H9 (cell line): ENCODE measurements around the gene CDADC1. TPM values are rescaled to one million over a fixed set of nuclear protein-coding genes. Genes with fewer than 3 reads are reported as not detected.

Experiments
- DNase-seq: peaks from one replicate; pipeline ENCODE4 v3.0.0-alpha.2; 2017
- H2AFZ ChIP-seq: one replicate; pipeline ENCODE4 v1.6.1; 2013; ENCODE audit warnings: mild to moderate bottlenecking, low read length, control low read depth, moderate library complexity
- H2AK5ac ChIP-seq: 2 replicates; pipeline ENCODE4 v1.6.1; 2013; ENCODE audit warnings: low read length, control low read depth, mixed read lengths; ENCODE audit not compliant: insufficient read length
- H2BK120ac ChIP-seq: one replicate; pipeline ENCODE4 v1.6.1; 2013; ENCODE audit warnings: low read depth, mild to moderate bottlenecking, low read length, control low read depth, inconsistent platforms; ENCODE audit not compliant: poor library complexity, severe bottlenecking
- H2BK12ac ChIP-seq: 2 replicates; pipeline ENCODE4 v1.6.1; 2013; ENCODE audit warnings: low read length, control low read depth, mixed read lengths, low read depth; ENCODE audit not compliant: insufficient read length
- H2BK15ac ChIP-seq: 2 replicates; pipeline ENCODE4 v1.6.1; 2013; ENCODE audit warnings: low read depth, low read length, control low read depth
- H2BK20ac ChIP-seq: one replicate; pipeline ENCODE4 v1.6.1; 2013; ENCODE audit warnings: low read depth, mild to moderate bottlenecking, low read length, control low read depth, inconsistent platforms; ENCODE audit not compliant: poor library complexity, severe bottlenecking
- H2BK5ac ChIP-seq: 2 replicates; pipeline ENCODE4 v1.6.1; 2013; ENCODE audit warnings: low read length, control low read depth, mixed read lengths; ENCODE audit not compliant: insufficient read length
- H3K14ac ChIP-seq: 2 replicates; pipeline ENCODE4 v1.6.1; 2013; ENCODE audit warnings: low read length, control low read depth; ENCODE audit not compliant: insufficient read depth
- H3K18ac ChIP-seq: 2 replicates; pipeline ENCODE4 v1.6.1; 2013; ENCODE audit warnings: low read depth, mild to moderate bottlenecking, mixed read lengths, low read length, control low read depth; ENCODE audit not compliant: insufficient read length
- H3K23ac ChIP-seq: 2 replicates; pipeline ENCODE4 v1.6.1; 2013; ENCODE audit warnings: low read length, control low read depth, mixed read lengths, low read depth; ENCODE audit not compliant: insufficient read length
- H3K23me2 ChIP-seq: 2 replicates; pipeline ENCODE4 v1.6.1; 2013; ENCODE audit warnings: low read depth, mild to moderate bottlenecking, mixed read lengths, low read length, control low read depth; ENCODE audit not compliant: insufficient read length, poor library complexity, severe bottlenecking
- H3K27ac ChIP-seq: 2 replicates; pipeline ENCODE4 v1.5.1; 2013; ENCODE audit warnings: low read length, control low read depth, mixed read lengths, low read depth; ENCODE audit not compliant: insufficient read length
- H3K27me3 ChIP-seq: 2 replicates; pipeline ENCODE4 v1.6.1; 2013; ENCODE audit warnings: low read length, control low read depth, inconsistent platforms; ENCODE audit not compliant: insufficient read depth
- H3K4ac ChIP-seq: 2 replicates; pipeline ENCODE4 v1.6.1; 2013; ENCODE audit warnings: low read depth, mild to moderate bottlenecking, control low read depth, inconsistent platforms, low read length, moderate library complexity
- H3K4me1 ChIP-seq: 2 replicates; pipeline ENCODE4 v1.6.1; 2013; ENCODE audit warnings: low read length, control low read depth, inconsistent platforms; ENCODE audit not compliant: insufficient read depth
- H3K4me2 ChIP-seq: 2 replicates; pipeline ENCODE4 v1.6.1; 2013; ENCODE audit warnings: low read length, control low read depth, mixed read lengths; ENCODE audit not compliant: insufficient read length, insufficient read depth
- H3K56ac ChIP-seq: 2 replicates; pipeline ENCODE4 v1.6.1; 2013; ENCODE audit warnings: low read depth, mild to moderate bottlenecking, mixed read lengths, low read length, control low read depth; ENCODE audit not compliant: insufficient read length
- H3K79me1 ChIP-seq: 2 replicates; pipeline ENCODE4 v1.6.1; 2013; ENCODE audit warnings: low read depth, mild to moderate bottlenecking, moderate library complexity, low read length, control low read depth, inconsistent platforms; ENCODE audit not compliant: insufficient read depth, poor library complexity, severe bottlenecking
- H3K79me2 ChIP-seq: 2 replicates; pipeline ENCODE4 v1.6.1; 2013; ENCODE audit warnings: low read length, control low read depth, inconsistent platforms; ENCODE audit not compliant: insufficient read depth
- H3K9ac ChIP-seq: 2 replicates; pipeline ENCODE4 v1.6.1; 2013; ENCODE audit warnings: low read length, control low read depth, mixed read lengths; ENCODE audit not compliant: insufficient read length; ENCODE audit errors: extremely low read depth
- H3K9me3 ChIP-seq: one replicate; pipeline ENCODE4 v1.6.1; 2013; ENCODE audit warnings: low read depth, low read length, inconsistent platforms; ENCODE audit not compliant: control insufficient read depth
- H3T11ph ChIP-seq: one replicate; pipeline ENCODE4 v1.6.1; 2013; ENCODE audit warnings: mild to moderate bottlenecking, low read length, control low read depth, inconsistent platforms
- H4K20me1 ChIP-seq: one replicate; pipeline ENCODE4 v1.6.1; 2013; ENCODE audit not compliant: control insufficient read depth, insufficient read length, insufficient read depth
- H4K5ac ChIP-seq: 2 replicates; pipeline ENCODE4 v1.6.1; 2013; ENCODE audit warnings: low read depth, mild to moderate bottlenecking, mixed read lengths, low read length, control low read depth; ENCODE audit not compliant: insufficient read length
- H4K8ac ChIP-seq: replicated peaks from 2 replicates; pipeline ENCODE4 v1.6.1; 2013; ENCODE audit warnings: low read length, control low read depth, mixed read lengths, low read depth; ENCODE audit not compliant: insufficient read length
- H4K91ac ChIP-seq: 2 replicates; pipeline ENCODE4 v1.6.1; 2013; ENCODE audit warnings: low read depth, mild to moderate bottlenecking, moderate library complexity, mixed read lengths, low read length, control low read depth; ENCODE audit not compliant: insufficient read length
- H3K27ac Mint-ChIP-seq, 3 experiments: 2 replicates in 2 of 3; 3 replicates in 1 of 3; pipeline ENCODE4 v1.8.0; 2020 to 2021; ENCODE audit warnings: mixed read lengths in 3 of 3, mild to moderate bottlenecking in 1 of 3, moderate library complexity in 1 of 3
- H3K27me3 Mint-ChIP-seq: 2 replicates; pipeline ENCODE4 v1.8.0; 2021; ENCODE audit warnings: low read depth, mild to moderate bottlenecking, moderate library complexity, mixed read lengths
- H3K36me3 Mint-ChIP-seq, 3 experiments: 2 replicates in 2 of 3; 3 replicates in 1 of 3; pipeline ENCODE4 v1.8.0; 2020 to 2021; ENCODE audit warnings: low read depth in 3 of 3, mixed read lengths in 3 of 3; ENCODE audit not compliant: insufficient read depth in 1 of 3
- H3K4me1 Mint-ChIP-seq, 2 experiments: 2 replicates each; pipeline ENCODE4 v1.8.0; 2020; ENCODE audit warnings: mixed read lengths in 2 of 2
- H3K4me3 Mint-ChIP-seq, 2 experiments: 2 replicates in 1 of 2; 3 replicates in 1 of 2; pipeline ENCODE4 v1.8.0; 2020 to 2021; ENCODE audit warnings: mild to moderate bottlenecking in 2 of 2, mixed read lengths in 2 of 2, moderate library complexity in 1 of 2
- H3K9me3 Mint-ChIP-seq, 2 experiments: 2 replicates in 1 of 2; 3 replicates in 1 of 2; pipeline ENCODE4 v1.8.0; 2020; ENCODE audit warnings: mild to moderate bottlenecking in 2 of 2, mixed read lengths in 2 of 2, moderate library complexity in 1 of 2
- WGBS: extraction: QIAGEN DNeasy Blood & Tissue Kit; methylation state at CpG from one replicate; pipeline ENCODE4 v1.1.7; 2013; ENCODE audit warnings: missing lambda C conversion rate, low lambda C conversion rate, mixed read lengths; ENCODE audit not compliant: insufficient read length; ENCODE audit errors: extremely low coverage; 5-methylcytosine and 5-hydroxymethylcytosine counted together
- total RNA-seq: library from RNA; stranded (reverse); gene quantifications from 2 replicates; pipeline ENCODE4 v1.2.1, GENCODE V29; 2021
- TF ChIP-seq, protein P1 (sequence below): fragments of 200-600 bp; sonication (generic); conservative IDR thresholded peaks from 3 replicates; pipeline ENCODE4 v1.8.0; 2021; ENCODE audit warnings: antibody characterized with exemption, mild to moderate bottlenecking

The CDADC1 gene
- total RNA-seq, 1 experiment from 2014 or later, result 4.9 TPM

DNA sequence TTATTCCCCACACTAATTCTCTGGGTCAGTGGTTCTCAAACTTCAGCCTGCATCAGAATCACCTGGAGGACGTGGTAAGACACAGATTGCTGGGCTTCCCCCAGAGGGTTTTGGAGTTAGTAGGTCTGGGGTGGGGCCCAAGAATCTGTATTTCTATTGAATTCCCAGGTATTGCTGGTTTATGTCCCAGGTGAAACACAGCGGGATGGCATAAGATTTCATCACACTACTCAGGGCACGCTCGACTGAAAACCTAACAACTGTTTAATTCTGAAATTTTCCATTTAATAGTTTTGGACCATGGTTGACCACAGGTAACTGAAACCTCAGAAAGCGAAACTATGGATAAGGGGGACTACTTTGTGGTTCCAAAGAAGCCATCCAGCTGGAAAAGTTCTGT lies 21.1 kb upstream of the CDADC1 start:
- no peak overlapping the region for H3K14ac ChIP-seq
- no peaks in the 10 kb centered on the region for H3K36me3 Mint-ChIP-seq

More for the DNA sequence above, 21.1 kb upstream of the CDADC1 start:
- Histone ChIP-seq H3K23me2 (no peaks in the 10 kb centered on the region), H2BK15ac (no peak overlapping the region), H3K4me2 (no peak overlapping the region), H4K91ac (no peak overlapping the region), H3K23ac (no peak overlapping the region), H2BK120ac (no peak overlapping the region), H4K20me1 (no peaks in the 10 kb centered on the region), H3K56ac (no peak overlapping the region), H4K8ac (no peak overlapping the region), H3K27me3 (peaks cover 26% of the 10 kb centered on the region), H2AK5ac (no peak overlapping the region), H3K9ac (no peak overlapping the region), H3K9me3 (no peaks in the 10 kb centered on the region), H2BK5ac (no peak overlapping the region), H3T11ph (no peak overlapping the region), H2BK12ac (no peak overlapping the region), H3K4ac (no peak overlapping the region), H3K27ac (no peak overlapping the region), H3K79me2 (no peaks in the 10 kb centered on the region), H3K79me1 (no peaks in the 10 kb centered on the region), H2AFZ (no peak overlapping the region), H3K18ac (no peak overlapping the region), H2BK20ac (no peak overlapping the region), H4K5ac (no peak overlapping the region), H3K4me1 (no peaks in the 10 kb centered on the region)
- TF ChIP-seq, protein P1, sequence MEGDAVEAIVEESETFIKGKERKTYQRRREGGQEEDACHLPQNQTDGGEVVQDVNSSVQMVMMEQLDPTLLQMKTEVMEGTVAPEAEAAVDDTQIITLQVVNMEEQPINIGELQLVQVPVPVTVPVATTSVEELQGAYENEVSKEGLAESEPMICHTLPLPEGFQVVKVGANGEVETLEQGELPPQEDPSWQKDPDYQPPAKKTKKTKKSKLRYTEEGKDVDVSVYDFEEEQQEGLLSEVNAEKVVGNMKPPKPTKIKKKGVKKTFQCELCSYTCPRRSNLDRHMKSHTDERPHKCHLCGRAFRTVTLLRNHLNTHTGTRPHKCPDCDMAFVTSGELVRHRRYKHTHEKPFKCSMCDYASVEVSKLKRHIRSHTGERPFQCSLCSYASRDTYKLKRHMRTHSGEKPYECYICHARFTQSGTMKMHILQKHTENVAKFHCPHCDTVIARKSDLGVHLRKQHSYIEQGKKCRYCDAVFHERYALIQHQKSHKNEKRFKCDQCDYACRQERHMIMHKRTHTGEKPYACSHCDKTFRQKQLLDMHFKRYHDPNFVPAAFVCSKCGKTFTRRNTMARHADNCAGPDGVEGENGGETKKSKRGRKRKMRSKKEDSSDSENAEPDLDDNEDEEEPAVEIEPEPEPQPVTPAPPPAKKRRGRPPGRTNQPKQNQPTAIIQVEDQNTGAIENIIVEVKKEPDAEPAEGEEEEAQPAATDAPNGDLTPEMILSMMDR, result no peak
- Mint-ChIP-seq H3K27ac (no peak overlapping the region), H3K9me3 (no peaks in the 10 kb centered on the region), H3K4me1 (peaks cover 0 to 3% of the 10 kb centered on the region in 2 experiments; a peak in 2 of 4 replicates), H3K27me3 (peaks cover 46% of the 10 kb centered on the region), H3K4me3 (no peak overlapping the region)
- no peak for DNase-seq
- WGBS, result no CpG with 5 or more reads among the region's 5 CpGs
